Measurements from ENCODE around the gene NEK5.
"Not testable (repeated sequence)": the region's sequence is repeated elsewhere in the genome, so short reads cannot be mapped to it uniquely, and the experiment has no call there.

Gene NEK5

GRCh38 chr13:52128714-52129700 is at the start of gene NEK5:
NEK5 (minus strand) TSS chr13:52129073; CDS start chr13:52127482, 1,591 bp downstream.
- peak; percentile 15 for DNase-seq

GRCh38 chr13:52177276-52177675 is 48.4 kb upstream of the NEK5 start:
- DNase-seq, result no peak

DNA sequence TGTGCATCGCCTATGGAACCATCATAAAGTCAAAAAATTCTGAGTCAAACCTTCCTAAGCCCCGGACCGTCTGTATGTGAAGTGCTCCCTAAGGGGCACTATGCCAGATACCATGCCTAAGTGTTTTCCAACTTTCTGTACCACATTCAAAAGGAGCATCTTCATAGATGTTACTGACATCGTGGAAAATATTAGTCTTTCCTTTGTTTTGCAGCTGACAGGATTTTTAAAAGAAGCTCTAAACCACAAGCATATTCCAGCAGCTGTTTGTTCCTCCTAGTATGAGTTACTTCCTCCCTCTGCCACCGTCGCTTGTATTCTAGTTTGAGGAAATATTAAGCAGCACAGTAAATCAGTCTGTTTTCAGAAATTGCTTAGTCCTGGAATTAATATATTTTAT is 45.1 kb upstream of the NEK5 start:
- DNase-seq, result not testable (repeated sequence)

GRCh38 chr13:52173373-52173772 is 44.5 kb upstream of the NEK5 start:
- no peak for DNase-seq

GRCh38 chr13:52171686-52172085 is 42.8 kb upstream of the NEK5 start:
- not testable (repeated sequence) for DNase-seq

- not testable (repeated sequence) for DNase-seq
Observed at GRCh38 chr13:52170828-52171391, 42.0 kb upstream of the NEK5 start.

DNA sequence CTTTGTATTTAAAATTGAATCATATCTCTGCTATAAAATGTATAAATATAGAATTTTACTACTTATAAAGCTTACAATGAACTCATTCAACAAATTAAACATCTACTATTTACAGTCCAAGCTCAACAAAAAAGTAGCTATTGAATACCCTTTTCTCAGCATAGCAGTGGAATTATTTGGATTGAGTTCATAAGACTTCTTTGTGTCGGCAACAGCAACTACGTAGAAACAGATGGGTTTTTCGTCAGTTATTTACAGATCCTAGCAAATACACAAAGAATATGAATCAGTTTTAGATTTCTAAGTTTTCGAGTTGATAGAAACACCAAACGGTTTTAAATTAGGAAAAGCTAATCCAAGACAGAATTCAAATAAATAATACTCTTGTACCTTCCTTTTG is 41.0 kb upstream of the NEK5 start:
- no peak for DNase-seq

GRCh38 chr13:52165411-52165810 is 36.5 kb upstream of the NEK5 start:
- no peak for DNase-seq

DNA sequence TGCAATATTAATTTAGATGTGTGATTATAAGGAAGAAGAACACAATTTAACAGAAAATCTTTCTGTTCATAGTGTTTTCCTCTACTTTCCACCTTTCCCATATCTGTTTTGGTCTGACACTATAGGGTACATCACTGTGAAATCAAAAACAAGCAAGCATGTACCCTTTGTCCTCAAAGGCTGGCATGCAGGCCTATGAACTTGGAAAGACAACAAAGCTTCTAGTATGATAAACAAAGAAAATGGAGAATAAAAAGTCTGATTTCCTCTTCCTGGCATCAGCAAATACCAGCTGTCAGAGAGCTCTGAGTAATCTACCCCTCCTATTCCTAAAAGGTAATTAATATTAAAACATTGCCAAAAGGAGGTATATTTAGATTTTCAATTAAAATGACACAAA is 36.1 kb upstream of the NEK5 start:
- no peak for DNase-seq

DNA sequence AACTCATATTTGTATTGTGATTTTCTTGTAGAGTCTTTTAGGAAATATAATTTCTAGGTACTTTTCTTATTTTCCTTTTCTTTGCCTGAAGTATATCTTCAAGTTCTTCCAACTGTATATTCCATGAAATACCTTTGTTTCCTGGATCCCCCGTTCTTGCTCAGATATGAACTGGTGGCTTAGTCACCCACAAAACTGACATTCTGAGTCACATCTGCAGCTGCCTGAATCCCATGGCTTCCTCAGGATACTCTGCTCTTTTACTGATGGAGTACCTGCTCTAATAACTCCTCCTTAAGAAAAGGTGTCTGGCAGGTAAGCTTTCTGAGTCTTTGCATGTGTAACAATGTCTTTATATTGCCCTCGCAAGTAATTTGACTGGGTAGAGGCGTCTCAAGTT is 35.0 kb upstream of the NEK5 start:
- not testable (repeated sequence) for DNase-seq

DNA sequence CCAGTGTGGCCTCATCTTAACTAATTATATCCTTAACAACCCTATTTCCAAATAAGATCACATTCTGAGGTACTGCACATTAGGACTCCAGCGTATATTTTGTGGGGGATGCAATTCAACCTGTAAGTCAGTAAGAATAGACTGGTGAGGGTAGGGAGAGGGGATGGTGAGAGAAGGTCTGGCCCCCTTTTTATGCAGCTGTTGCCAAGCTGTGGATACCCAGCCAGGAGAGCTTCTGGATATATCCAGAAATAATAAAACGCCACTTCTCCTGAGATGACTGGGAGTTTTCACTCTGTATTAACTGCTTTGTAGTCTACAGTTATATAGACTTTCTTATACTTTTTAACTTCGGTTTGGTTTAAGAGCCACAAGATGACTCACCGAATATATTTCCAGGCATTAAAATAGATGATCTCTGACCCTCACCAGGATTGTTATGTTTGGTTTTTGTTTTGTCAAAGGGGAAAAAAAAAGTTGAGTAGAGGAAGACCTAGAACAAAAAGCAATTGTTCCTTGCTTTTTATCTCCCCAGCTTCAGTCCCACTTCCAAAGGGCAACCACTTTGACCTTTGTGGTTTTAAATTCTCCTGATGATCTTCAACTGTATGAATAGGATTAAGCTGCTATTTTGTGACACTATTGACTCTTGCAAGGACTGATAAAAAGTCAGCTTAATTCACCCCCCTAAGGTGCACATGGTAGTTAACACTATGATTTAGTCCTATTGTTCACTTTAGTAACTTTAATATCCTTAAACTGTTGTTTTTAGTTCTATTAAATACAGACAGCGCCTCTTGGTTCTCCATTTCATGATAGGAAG is 33.6 kb upstream of the NEK5 start:
- DNase-seq, result no peak

- DNase-seq, result no peak
Observed at GRCh38 chr13:52161181-52161646, 32.3 kb upstream of the NEK5 start.

GRCh38 chr13:52160506-52160905 is 31.6 kb upstream of the NEK5 start:
- DNase-seq, result no peak

- DNase-seq, result no peak
Observed at GRCh38 chr13:52160053-52160452, 31.2 kb upstream of the NEK5 start.

GRCh38 chr13:52159159-52159982 is 30.5 kb upstream of the NEK5 start, which contains the start of gene NEK3:
NEK3 (minus strand) TSS chr13:52159597; CDS start chr13:52156191, 3,406 bp downstream.
- DNase-seq, result peak; percentile 4

GRCh38 chr13:52158629-52159158 is 29.8 kb upstream of the NEK5 start:
- DNase-seq, result peak; percentile 1

GRCh38 chr13:52156724-52157261 is 27.9 kb upstream of the NEK5 start:
- no peak for DNase-seq

GRCh38 chr13:52155177-52155576 is 26.3 kb upstream of the NEK5 start:
- DNase-seq, result no peak

GRCh38 chr13:52147225-52147624 is 18.4 kb upstream of the NEK5 start:
- DNase-seq, result no peak

DNA sequence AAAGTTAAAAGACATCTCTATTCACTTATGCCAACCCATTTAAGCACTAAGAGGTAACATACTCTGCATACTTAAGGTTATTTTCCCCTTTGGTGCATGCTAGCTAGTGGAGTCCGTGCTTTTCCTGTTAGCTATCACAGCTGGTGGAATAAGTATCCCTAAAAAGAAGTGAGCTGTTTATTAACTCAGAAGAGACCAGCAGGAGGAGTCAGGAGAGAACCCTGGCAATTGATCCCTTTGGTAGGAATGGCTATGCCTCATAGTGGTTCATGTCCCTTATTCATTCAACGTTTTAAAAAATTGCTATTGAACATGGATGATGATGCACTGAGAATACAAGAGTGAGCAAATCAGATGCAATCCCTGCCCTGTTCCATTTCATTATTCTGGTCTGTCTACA is 12.4 kb upstream of the NEK5 start:
- DNase-seq, result no peak

DNA sequence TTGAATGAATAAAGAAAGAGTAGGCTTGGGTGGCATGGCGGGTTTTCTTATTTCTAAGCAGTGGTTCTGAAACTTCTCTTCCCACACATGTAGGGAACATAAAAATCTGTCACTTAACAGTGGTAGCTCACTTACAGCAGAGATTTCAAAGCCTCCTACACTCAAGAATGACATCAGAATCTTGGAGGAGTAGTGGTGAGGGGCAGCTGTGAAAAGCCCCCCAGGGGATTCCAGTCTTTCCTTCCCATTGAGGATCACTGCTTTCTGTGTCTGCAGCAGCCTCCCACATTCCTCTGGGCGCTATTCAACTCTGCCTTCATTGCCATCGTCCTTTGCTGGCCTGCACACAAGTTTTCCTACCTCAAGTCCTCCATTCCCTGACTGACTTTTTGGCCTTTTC is 8.6 kb upstream of the NEK5 start:
- DNase-seq, result no peak

- no peak for DNase-seq
Observed at GRCh38 chr13:52136763-52137162, 7.9 kb upstream of the NEK5 start.
